Ramos (cell line): ENCODE data around the gene NF1.
"Not testable (repeated sequence)": the region's sequence is repeated elsewhere in the genome, so short reads cannot be mapped to it uniquely, and the experiment has no call there.

ENCODE experiments used
- in situ Hi-C: fragments of 300-500 bp; cut with MboI; formaldehyde crosslinking; loops from one replicate; pipeline ENCODE4 v1.14.3; 2022; ENCODE audit warnings: low sequenced_read_pairs; ENCODE audit not compliant: unreplicated experiment

Gene NF1

GRCh38 chr17:31320241-31320640 lies 225.5 kb downstream of the NF1 start:
- in situ Hi-C loops, result no loop called here

- in situ Hi-C loops, result no loop called here
Observed at GRCh38 chr17:31320791-31321190, 226.0 kb downstream of the NF1 start.

GRCh38 chr17:31321481-31321880 lies 226.7 kb downstream of the NF1 start, which contains the start of gene EVI2A:
EVI2A (minus strand) TSS chr17:31321622; CDS start chr17:31319013, 2,609 bp downstream.
- in situ Hi-C loops, result no loop called here

- in situ Hi-C loops, result no loop called here
Observed at GRCh38 chr17:31321966-31322365, 227.2 kb downstream of the NF1 start.

DNA sequence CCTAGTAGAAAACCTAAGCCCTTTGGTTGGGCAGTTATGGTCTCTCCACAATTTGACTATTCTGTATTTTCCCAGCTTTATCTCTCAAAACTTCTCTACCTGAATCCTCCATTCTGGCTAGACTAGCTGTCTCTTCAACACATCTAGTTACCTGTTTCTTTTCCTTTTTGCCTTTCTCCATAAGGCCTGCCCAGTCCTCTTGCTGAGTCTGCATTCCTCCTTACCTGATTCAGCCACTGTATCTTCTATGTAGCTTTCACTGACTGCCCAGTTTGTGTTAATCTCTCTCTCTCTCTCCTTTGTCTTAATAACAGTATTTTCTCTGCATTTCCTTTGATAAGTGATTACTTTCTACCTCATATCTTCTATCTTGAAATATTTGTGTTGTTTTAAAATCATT lies 228.8 kb downstream of the NF1 start:
- in situ Hi-C loops, result no loop called here

- in situ Hi-C loops, result no loop called here
Observed at GRCh38 chr17:31327534-31328159, 232.9 kb downstream of the NF1 start.

GRCh38 chr17:31328160-31328535 lies 233.4 kb downstream of the NF1 start:
- in situ Hi-C loops, result no loop called here

GRCh38 chr17:31329221-31329620 lies 234.4 kb downstream of the NF1 start:
- in situ Hi-C loops, result no loop called here

DNA sequence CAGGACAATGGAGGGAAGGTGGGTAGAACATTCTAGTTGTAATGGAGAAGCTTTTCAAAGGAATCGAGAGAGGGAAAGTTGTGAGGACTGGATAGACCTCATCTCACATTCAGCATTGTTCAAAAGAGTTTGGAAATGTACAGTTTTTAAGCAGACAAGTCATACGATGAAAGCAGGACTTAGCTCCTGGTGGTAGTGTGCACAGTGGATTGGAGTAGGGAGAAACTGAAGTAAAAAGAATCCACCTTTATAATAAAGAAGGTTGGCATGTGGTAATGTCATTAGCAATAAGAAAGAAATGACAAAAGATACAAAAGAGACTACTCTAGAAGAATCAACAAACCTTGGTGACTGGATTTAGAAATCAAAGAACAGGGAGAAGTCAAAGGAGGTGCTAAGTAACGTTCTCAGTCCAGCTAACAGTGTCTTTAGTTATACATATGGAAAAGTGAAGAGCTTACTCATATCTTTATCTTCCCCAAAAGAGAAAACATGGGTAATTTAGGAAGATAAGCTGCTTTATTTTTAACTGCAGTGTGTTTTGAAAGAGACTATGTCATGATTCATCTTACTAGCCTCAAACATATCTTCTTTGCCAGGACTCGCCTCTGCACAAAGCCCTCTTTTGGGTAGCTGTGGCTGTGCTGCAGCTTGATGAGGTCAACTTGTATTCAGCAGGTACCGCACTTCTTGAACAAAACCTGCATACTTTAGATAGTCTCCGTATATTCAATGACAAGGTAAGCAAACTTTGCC lies 245.3 kb downstream of the NF1 start:
- in situ Hi-C loops, result no loop called here

- in situ Hi-C loops, result not testable (repeated sequence)
Observed at GRCh38 chr17:31345191-31345747, 250.5 kb downstream of the NF1 start.

DNA sequence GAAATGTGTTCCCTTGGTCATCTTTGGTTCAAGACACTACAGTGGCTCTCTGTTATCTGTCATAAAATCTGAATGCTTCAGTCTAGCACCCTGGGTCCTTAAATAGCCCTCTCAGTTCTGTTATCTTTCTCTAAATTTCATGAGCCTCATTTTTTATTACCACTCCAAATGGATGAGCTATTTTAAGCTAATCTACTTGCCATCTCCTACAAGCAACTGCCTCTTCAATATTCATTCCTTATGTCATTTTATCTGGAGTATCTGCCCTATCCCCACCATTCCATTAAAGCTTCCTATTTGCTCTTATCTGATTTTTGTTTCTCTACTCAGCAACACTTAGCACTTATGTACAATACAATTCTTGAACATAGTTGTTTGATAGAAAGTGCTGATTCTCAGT lies 254.7 kb downstream of the NF1 start:
- in situ Hi-C loops, result no loop called here

DNA sequence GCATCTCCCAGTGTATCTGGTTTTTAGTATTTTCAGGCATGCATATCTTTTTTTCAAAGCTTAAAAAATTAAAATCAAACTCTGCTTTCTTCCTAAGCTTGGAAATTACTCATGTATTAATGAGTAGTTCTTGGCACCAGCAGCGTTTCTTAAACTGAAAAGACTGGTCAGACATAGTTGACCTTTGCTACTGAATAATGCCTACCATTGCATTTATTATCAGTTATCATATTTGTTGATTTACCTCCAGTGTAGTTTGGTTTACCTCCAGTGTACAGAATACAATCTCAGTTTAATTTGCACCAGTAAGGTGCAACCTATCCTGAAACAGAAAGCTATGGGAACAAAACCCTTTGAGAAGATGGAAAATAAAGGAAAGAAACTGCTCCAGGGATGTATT lies 261.2 kb downstream of the NF1 start:
- in situ Hi-C loops, result no loop called here

- in situ Hi-C loops, result no loop called here
Observed at GRCh38 chr17:31357091-31357490, 262.3 kb downstream of the NF1 start.

DNA sequence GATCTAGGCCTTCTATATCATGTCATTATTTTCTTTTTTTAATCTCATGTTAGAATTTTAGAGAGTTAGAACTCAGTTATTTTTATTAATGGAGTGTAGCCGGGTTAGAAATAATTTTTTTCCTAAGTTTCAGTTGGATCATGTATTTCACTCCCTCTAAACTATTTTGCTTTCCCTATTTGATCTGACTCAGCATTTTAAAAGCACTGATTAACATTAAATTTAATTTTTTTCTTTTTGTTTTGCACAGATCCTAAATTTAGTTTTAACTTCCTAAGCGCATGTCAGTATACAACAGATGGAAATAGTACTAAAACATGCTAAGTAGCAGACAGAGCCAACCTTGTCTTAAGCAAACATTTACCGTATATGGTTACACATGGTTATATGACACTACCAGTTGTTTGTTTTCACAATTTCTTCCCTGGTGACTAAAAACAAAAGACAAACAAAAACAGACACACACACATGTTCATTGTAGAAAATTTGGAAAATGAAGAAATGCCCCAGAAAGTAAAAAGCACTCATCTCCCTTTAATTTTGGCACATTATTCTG lies 263.1 kb downstream of the NF1 start:
- in situ Hi-C loops, result no loop called here

GRCh38 chr17:31364012-31364411 lies 269.2 kb downstream of the NF1 start:
- in situ Hi-C loops, result no loop called here

DNA sequence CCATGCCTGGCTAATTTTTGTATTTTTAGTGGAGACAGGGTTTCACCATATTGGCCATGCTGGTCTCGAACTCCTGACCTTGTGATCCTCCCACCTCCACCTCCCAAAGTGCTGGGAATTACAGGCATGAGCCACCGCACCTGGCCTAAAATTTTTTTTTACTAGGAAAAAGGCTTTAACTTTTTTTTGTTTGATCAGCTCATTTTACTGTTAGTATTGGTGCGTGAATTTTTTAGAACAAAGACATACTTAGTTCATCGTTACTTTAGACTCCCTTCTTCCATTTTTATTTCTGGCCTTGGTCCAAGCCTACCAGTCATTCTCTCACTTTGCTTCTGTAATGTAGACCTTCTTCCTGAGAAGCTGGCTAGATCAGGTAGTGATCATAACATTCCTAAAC lies 271.3 kb downstream of the NF1 start:
- in situ Hi-C loops, result no loop called here

DNA sequence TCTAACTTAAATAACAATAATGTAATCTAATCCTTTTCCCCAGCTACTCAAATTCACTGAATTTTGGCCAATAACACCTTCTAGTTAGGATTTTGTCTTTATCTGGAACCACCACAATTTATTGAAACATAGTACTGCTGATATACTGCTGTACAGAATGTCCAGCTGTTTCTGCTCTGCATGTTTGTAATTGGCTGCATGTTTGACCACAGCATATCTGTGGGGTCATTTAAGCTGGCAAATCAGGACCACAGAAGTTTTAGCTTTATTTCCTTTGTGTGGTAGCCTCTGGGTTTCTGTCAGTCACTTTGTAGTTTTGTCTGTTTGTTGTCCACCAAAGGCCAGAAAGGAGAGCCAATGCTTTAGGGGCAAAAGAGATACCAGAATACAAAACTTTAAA lies 274.5 kb downstream of the NF1 start:
- in situ Hi-C loops, result no loop called here

DNA sequence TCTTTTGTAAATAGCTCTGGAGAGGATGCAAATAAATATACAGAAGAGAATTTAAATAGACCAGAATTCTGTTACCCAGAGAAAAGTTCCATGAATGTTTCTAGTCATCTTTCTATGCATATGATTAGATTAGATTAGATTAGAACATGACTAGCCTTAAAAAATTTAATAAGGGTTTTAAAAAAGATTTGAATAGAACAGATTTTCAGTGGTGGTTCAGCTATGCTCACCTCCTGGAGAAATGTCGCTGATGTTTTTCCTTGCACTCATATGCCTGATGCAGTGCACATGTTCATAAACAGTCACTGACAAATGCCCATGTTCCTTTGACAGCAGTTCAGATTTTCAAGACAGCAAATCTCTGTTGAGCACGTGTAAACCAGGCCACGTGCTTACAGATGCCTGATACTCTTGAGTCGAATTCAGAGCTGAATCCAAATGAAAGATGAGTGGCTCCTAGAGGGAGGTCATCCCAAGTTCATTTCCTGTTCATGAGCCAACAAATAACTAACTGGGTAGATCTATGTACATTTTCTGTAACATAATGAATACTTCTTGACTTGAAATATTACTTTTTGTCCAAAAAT lies 276.8 kb downstream of the NF1 start:
- in situ Hi-C loops, result no loop called here

- in situ Hi-C loops, result no loop called here
Observed at GRCh38 chr17:31373150-31374093, 278.6 kb downstream of the NF1 start.

DNA sequence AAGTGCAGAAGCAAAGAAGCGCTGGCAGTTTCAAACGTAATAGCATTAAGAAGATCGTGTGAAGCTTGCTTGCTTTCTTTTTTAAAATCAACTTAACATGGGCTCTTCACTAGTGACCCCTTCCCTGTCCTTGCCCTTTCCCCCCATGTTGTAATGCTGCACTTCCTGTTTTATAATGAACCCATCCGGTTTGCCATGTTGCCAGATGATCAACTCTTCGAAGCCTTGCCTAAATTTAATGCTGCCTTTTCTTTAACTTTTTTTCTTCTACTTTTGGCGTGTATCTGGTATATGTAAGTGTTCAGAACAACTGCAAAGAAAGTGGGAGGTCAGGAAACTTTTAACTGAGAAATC lies 279.3 kb downstream of the NF1 start:
- in situ Hi-C loops, result no loop called here
